GM19351 (cell line): ENCODE measurements around the gene MGAT5B.
"Not testable (repeated sequence)": the region's sequence is repeated elsewhere in the genome, so short reads cannot be mapped to it uniquely, and the experiment has no call there.

Experiments used
- ATAC-seq: cut with Tn5 transposase; IDR thresholded peaks from one replicate; pipeline ENCODE4 v1.9.1; 2021; ENCODE audit warnings: mild to moderate bottlenecking, moderate library complexity; ENCODE audit not compliant: unreplicated experiment

Gene MGAT5B

DNA sequence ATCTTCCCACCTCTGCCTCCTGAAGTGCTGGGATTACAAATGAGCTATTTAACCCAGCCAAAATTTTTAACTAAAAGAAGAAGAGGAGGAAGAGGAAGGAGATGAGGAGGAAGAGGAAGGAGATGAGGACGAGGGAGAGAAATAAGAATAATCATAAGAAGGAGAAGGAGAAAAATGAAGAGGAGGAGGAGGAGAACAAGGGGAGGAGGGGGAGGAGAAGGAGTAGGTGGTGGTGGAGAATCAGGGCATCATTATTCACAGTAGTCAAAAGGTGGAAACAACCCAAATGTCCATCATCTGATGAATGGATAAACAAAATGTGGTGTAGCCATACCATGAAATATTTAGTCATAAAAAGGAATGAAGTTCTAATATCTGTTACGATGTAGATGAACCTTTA lies 21.2 kb upstream of the MGAT5B start:
- ATAC-seq, result no peak

DNA sequence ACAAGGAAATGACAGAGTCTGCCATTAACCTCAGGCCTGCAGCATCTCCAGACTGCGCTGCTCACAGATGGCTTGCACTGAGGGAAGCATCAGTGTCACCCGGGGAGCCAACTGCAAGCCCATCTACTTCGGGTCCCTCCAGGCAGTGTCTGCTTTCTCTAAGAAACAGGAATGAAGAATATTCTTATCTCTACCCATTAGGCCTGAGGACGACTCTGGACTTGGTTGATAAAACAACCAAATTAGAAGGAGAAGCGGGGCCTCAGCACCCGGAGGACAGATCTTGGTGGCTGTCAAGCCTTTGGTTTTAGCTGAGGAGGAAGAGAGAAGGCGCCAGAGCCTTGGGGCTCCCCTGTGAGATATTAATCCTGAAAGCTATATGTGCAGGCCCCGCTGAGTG lies 19.5 kb upstream of the MGAT5B start:
- no peak for ATAC-seq

DNA sequence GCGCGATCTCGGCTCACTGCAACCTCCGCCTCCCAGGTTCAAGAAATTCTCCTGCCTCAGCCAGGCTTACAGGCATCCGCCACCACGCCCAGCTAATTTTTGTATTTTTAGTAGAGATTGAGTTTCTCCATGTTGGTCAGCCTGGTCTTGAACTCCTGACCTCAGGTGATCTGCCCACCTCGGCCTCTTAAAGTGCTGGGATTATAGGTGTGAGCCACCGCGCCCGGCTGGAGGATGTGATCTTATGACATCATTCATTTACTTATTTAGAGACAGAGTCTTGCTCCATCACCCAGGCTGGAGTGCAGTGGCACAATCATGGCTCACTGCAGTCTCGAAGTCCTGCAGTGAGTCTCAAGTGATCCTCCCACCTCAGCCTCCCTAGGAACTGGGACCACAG lies 19.0 kb upstream of the MGAT5B start:
- not testable (repeated sequence) for ATAC-seq

DNA sequence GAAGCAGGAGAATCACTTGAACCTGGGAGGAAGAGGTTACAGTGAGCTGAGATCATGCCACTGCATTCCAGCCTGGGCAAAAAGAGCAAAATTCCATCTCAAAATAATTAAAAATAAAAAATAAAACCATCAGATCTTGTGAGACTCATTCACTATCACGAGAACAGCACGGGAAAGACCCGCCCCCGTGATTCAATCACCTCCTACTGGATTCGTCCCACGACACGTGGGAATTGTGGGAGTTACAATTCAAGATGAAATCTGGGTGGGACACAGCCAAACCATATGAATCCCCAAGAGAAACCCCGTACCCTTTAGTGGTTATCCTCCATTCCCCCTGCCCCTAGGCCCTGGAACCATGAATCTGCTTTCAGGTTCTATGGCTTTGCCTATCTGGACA lies 15.4 kb upstream of the MGAT5B start:
- ATAC-seq, result no peak

DNA sequence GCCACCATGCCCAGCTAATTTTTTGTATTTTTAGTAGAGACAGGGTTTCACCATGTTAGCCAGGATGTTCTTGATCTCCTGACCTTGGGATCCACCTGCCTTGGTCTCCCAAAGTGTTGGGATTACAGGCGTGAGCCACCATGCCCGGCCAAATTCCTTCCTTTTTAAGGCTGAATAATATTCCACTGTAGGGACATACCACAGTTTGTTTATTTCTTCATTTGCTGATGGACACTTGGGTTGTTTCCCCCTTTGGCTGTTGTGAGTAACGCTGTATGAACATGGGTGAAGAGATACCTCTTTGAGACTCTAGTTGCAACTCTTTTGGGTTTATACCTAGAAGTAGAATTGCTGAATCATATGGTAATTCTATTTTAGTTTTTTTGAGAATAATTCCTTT lies 13.1 kb upstream of the MGAT5B start:
- no peak for ATAC-seq

DNA sequence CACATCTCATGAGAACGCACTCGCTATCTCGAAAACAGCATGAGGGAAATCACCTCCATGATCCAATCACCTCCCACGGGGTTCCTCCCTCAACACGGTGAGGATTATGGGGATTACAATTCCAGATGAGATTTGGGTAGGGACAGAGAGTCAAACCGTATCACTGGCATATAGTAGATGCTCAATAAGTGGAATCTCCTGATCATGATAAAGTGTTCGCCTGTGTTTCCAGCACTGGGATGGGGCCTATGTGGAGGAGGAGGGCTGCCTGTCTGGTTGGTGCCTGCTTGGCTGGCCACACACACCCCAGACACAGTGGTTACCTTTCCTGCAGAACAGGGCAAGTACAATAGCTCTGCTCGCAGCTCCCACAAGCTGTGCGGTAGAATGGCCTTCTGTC lies 6.1 kb upstream of the MGAT5B start:
- ATAC-seq, result no peak

DNA sequence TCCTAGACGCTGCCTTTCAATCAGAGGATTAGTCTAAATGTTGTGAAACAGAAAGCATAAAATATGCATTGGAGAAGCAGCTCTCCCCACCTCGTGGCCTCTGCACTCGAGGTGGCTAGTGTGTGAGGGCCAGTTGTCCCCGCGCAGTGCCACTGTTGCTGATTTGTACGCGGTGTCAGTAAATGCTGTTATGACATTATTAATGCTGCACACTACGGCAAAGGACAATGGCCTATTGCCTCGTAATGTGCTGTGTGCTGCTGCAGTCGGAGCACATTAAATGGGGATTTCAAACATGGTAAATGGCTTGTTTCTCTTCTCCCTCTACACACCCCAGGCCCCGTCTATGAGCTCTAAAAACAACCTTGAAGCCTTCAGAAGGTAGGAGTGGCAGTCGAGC lies 5.7 kb upstream of the MGAT5B start:
- ATAC-seq, result no peak

DNA sequence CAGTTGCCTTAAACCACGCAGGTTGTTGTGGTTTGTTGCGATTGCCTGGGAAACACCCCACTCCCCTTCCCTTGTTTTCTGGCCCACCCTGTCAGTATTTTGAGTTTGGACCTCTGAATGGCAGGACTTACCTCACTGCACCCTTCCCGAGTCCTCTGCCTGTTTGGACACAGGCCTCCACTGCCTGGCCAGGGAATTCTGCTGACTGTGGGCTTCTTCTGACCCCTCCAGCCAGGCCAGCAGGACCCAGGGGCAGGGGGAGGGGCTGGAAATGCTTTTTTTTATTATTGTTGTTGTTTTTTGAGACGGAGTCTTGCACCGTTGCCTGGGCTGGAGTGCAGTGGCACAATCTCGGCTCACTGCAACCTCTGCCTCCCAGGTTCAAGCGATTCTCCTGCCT lies 4.2 kb upstream of the MGAT5B start:
- no peak for ATAC-seq

DNA sequence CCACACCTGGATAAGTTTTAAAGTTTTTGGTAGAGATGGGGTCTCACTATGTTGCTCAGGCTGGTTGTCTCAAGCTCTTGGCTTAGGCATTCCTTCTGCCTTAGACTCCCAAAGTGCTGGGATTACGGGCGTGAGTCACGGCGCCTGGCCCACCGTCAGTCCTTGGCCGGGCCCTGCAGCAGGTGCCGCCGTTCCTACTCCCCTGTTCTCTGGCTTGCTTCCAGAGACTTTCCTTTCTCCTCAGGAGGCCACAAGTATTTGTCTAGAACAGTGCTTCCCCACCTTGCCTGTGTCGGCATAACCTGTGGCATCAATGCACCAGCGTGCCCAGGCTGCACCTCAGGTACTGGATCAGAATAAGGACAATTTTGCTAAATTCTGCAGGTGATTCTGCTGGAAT lies 3.0 kb upstream of the MGAT5B start:
- ATAC-seq, result no peak

DNA sequence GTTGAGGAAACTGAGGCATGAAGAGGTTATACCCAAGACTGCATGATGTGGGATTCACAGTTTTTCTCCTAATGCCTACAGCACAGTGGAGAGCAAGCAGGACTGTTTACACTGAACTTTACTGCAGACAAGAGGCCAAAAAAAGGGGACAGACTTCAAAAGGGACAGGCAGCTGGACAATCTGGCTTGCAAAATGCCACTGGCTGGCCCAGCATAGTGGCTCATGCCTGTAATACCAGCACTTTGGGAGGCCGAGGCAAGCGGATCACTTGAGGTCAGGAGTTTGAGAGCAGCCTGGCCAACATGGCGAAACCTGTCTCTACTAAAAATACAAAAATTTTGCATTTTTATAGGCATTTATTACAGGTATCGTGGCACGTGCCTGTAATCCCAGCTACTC lies 2.0 kb upstream of the MGAT5B start:
- no peak for ATAC-seq

DNA sequence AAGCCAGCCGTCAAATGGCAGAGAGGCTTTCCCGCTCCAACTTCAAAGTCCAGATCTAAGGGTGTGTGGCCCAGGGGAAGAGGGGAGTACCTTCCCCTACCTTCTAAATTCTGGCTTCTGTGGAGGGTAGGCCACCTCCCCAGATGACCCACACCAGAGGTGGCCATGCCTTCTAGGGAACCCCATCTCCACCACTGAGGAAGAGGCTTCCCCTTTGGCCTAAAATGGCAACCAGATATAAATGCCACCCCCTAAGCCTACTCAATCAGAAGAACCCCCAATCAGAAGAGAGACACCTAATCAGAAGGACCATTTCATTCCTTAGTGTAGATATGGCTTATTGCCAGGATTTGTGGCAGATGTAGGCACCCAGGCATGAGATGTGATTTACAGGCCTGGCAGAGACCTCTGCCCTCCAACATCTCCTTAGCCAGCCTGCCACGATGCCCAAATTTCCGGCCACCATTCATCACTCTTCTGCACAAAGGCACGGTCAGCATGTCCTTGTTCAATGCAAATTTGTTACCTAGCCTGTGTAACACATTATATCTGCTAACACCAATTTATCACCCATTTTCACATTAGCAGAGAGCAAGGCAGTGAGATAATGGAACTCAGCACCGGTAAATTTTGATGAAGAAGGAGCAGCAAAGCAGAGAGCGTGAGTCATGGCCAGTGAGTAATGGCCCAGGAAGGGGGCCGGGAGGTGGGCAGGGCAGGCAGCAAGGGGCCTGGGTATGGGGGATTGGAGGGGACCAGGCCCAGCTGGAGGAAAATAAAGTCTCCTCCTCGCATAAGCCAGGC lies 1.2 kb upstream of the MGAT5B start:
- ATAC-seq, result no peak

DNA sequence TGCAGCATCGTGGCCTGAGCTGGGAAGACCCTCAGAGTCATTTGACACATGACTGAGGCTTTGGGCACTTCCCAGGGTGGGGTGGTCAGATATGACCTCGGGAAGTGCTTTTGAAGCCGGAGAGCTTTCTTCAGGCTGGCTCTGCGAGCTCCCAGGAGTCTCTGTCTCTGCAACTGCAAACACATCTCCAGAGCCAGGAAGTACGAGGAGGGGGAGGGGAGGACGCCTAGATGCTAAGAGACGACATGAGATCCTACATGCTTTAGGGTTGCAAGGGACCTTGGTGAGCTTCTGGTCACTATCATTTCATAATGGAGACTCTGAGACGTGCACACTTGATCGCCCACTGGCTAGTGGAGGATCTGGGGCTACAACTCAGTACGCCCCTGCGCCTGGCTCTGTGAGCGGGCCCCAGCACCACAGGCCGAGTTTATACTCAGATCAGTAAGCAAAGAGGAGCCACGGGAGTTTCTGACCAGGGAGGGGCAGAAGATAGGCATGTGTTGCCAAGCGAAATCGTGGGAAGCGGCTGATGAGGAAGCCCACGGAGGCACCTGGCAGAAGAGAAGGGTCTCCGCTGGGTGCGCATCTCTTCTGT lies 527 bp upstream of the MGAT5B start:
- ATAC-seq, result no peak

DNA sequence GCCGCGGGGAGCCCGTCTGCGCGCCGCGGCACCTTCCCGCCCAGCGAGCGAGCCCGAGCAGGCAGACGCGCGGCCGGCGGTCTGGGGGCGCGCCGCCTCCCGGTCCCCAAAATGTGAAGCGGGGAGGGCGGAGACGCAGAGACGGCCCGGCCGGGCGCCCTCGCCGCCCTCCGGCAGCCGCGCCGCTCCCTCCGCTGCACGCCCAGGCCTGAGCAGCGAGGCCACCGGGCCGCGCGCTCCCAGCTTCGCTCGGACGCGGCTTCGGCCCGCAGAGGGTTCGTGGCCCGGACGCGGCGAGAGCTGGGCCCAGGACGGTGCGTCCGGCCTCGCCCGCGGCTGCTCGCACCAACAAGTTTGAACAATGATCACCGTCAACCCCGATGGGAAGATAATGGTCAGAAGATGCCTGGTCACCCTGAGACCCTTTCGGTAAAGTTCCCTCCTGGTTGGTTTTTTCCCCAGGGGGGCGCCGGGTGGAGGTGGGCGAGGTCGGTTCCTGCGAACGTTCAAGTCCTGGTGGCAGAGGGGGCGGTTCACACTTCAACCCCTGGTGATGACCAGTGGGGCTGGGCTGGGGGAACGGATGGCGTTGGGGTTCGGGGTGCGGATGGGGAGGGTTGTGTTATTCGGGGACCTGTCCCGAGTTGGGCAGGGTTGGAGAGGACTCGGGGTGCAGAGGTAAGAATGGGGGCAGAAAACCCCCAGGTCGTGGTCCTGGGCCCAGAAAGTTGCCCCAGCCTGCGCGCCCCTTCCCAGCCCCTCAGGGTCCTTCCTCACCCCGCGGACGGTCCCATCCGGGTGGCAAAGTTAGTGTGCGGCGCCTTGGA lies 678 bp downstream of the MGAT5B start:
- no peak for ATAC-seq

DNA sequence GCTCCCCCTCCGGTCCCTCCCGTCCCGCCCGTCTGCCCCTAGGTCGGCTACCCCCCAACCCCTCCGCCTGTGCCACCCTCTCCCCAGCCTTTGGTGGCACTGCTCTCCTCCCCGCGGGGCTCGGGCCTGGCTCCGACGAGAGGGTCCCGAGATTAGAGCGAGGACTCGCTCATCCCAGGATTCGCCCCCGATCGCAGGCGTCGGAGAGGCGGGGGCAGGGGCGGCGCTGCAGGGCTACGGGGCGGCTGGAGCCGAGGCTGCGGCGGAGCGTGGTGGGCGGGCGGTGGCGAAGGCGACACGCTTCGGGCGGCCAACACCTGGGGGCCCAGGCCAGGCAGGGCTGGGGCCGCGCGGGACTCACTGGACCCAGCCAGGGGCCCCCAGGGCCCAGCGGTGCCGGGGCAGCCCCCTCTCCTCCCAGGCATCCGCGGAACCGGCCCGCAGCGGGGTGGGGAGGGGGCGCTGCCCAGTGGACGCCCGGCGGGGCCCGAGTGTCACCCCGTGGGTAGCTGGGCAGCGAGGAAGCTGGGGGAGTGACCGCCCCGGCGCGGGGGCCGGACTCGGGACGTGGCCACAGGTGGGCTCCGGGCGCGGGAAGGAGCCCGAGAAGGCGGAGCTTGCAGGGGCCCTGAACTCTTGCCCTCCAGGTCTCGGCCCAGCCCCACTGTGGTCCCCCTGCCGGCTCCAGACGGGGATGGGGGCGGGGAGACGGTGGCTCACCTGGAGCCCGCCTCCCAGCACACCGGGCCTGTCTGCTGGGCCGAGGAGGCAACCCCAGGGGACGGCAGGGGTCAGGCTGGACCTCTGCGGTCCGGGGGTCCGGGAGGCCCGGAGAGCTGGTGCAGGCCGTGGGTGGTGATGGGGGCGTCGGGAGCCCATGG lies 1.5 kb downstream of the MGAT5B start:
- ATAC-seq, result no peak

DNA sequence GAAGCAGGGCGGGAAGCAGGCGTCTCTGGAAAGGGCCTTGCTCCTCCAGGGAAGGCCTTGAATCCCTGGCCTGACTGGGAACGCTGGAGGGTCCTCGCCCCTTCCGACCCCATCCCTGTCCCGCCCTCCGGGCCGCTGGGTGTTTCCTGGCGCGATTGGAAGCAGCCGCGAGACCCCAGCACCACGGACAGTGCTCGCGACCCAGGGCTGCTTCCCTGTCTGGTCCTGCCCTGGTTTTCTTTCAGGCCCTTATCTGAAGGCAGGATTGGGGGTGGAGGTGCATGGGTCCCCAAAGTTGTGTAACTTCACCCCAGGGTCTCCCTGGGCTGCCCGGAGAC lies 2.1 kb downstream of the MGAT5B start:
- no peak for ATAC-seq

DNA sequence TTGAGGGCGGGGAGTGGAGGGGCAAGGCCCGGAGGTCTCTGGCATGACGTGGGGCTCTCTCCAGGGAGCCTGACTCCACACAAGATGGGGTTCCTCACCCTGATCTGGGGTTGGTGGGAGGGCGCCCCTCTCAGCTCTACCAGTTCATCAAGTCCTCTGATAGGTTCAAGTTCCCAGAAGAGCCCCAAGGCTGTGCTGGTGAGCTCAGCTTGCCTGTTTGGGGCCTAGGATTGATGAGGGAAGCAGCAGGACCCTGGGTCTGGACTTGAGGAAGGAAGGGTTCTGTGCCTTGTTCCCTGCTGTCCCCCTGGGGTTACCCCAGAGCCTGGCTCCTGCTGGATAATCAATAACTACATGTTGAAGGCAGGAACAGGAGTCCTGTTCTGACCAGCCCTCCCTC lies 3.5 kb downstream of the MGAT5B start:
- no peak for ATAC-seq

DNA sequence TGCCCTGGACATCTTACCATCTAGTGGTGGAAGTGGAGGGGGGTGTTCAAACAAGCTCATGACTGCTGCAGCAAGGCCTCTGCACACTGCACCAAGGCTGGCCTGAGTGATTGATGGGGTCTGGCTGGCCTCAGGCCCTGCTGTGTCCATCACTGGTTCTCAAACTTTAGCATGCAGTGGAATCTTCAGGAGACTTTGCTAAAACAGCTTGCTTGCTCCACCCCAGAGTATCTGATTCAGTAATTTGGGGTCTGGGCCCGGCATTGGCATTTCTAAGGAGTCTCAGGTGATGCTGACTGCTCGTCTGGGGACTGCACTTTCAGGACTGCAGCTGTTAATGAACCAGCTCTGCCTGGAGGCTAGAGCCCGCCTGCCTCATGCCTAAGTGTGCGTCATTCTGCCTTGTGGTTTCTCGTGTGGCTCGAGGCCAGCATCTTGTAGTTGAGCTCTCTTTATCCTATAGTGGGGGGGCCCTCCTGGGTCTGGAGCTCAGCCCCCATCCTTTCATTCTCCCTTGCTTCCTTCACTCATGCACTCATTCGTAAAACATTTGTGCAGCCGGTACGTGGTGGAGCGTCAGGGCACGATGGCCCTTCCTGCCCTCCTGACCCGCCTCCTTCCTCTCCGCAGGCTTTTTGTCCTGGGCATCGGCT lies 4.1 kb downstream of the MGAT5B start:
- no peak for ATAC-seq

DNA sequence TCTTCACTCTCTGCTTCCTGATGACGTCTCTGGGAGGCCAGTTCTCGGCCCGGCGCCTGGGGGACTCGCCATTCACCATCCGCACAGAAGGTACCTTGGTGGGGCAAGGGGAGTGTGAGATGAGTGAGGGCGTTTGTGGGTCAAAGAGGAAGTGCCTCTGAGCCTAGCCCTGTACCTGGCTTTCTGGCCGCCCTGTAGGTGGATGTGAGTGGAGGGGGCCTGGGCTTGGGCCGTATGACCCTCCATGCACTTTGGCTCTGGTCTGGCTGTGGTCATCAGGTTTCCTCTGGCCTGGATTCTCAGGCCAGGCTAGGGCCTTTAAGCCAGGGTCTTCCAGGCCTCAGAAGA lies 4.6 kb downstream of the MGAT5B start:
- no peak for ATAC-seq

DNA sequence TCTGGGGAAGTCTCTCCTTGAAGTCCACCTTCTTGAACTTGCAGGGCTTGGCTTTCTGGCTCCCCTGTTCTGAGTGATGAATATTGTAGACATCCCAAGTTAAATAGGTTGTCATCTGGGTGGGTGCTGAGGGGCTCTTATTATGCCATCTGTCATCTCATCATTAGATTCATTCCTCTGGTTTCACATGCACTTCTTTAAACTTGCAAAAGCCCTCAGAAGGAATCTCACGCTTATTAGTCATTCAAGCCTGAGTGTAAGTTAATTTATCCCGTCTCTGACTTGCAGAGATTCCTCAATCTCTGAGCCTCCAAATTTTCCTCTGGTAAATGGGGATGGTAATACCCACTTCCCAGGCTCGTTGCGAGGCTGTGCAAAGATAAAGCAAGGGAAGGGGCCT lies 5.7 kb downstream of the MGAT5B start:
- no peak for ATAC-seq

DNA sequence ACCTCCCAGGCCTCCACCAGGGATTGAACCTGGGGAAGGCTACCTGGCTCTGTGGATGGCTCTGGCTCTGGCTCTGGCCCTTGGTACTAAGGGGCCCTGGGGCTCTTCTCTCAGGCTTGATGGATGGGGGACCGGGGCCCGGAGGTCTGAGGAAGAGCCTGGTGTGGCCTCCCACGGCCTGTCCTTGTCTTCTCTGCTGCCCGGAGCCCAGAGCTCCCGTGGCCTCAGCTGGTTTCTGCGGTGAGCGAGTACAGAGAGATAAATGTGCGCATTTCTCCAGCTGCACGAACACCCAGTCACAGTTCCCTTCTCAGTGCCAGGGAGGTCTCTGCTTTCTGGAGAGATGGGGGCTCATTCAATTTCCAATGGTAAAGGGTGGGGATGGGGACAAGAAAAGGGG lies 9.2 kb downstream of the MGAT5B start:
- no peak for ATAC-seq

DNA sequence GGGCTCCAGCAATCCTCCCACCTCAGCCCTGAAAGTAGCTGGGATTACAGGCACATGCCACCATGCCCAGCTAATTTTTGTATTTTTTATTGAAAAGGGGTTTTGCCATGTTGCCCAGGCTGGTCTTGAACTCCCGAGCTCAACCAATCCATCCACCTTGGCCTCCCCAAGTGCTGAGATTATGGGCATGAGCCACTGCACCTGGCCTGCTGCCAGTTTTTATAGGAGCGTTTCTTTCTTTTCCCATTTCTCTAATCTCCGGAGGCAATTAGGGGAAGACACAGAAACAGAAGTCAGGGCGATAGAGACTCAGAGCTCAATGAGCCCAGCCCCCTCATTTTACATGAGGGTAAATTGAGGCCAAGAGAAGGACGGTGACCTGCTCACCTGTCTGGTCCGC lies 10.4 kb downstream of the MGAT5B start:
- no peak for ATAC-seq
